ENCODE data around the gene LAMA1.
A peak's percentile ranks its signal among the peaks of the same experiment; 100 is the strongest.

The LAMA1 gene

GRCh38 chr18:6980363-6980762, 137.2 kb downstream of the LAMA1 start:
- WGBS, 2 donors (ENCODE audit: extremely low coverage in 2 of 2, insufficient read length in 2 of 2, insufficient replicate concordance in 1 of 2): no CpG with 5 or more reads among the region's 2 CpGs
- no peak overlapping the region for H2BK5ac ChIP-seq (ENCODE audit: low read length)
- H3K23ac ChIP-seq (ENCODE audit: low read depth, low read length, poor library complexity): no peak overlapping the region
- H4K91ac ChIP-seq (ENCODE audit: low read depth, low read length, poor library complexity): no peak overlapping the region
- no peak overlapping the region for H3K27ac ChIP-seq (replicated peaks; ENCODE audit: low read length)
- no peaks in the 10 kb centered on the region for H3K79me1 ChIP-seq (ENCODE audit: low read depth, low read length)
- no peak overlapping the region for H2AFZ ChIP-seq (ENCODE audit: low read length)
- H3K36me3 ChIP-seq (replicated peaks in 1 of 2; ENCODE audit: control insufficient read depth in 2 of 2, insufficient read depth in 2 of 2, low read length in 2 of 2): peaks cover 33 to 96% of the 10 kb centered on the region in 2 donors
- no peak for DNase-seq (ENCODE audit: low spot score)
- no peak overlapping the region for H3K14ac ChIP-seq (ENCODE audit: low read length)
- no peak overlapping the region for H4K8ac ChIP-seq (ENCODE audit: low read depth, low read length)
- no peak overlapping the region for H2BK120ac ChIP-seq (ENCODE audit: low read depth, low read length)
- H2BK15ac ChIP-seq (ENCODE audit: low read length): no peak overlapping the region
- no peak overlapping the region for H3K18ac ChIP-seq (ENCODE audit: low read length)
- H3K27me3 ChIP-seq (ENCODE audit: control insufficient read depth in 3 of 3, insufficient read depth in 3 of 3, low read depth in 1 of 3, low read length in 3 of 3): no peaks in the 10 kb centered on the region
- no peaks in the 10 kb centered on the region for H3K4me1 ChIP-seq (ENCODE audit: control insufficient read depth in 2 of 2, insufficient read depth in 1 of 2, low read depth in 1 of 2, low read length in 2 of 2)
- H3K4me2 ChIP-seq (ENCODE audit: insufficient read depth, low read length, poor library complexity, severe bottlenecking): no peak overlapping the region
- H2AK5ac ChIP-seq (ENCODE audit: low read depth, low read length): no peak overlapping the region
- H3K4me3 ChIP-seq (ENCODE audit: low read length in 2 of 2): no peak overlapping the region
- no peak overlapping the region for H3K9ac ChIP-seq (ENCODE audit: low read depth, low read length, poor library complexity)
- H3K4ac ChIP-seq (ENCODE audit: low read length): no peak overlapping the region
- H2BK12ac ChIP-seq (ENCODE audit: low read length): no peak overlapping the region
- H3K9me3 ChIP-seq (replicated peaks in 1 of 2; ENCODE audit: control insufficient read depth in 2 of 2, insufficient read depth in 1 of 2, low read depth in 1 of 2, low read length in 2 of 2): no peaks in the 10 kb centered on the region

GRCh38 chr18:6979954-6980353, 137.6 kb downstream of the LAMA1 start:
- H3K18ac ChIP-seq (ENCODE audit: low read length): no peak overlapping the region
- H3K27ac ChIP-seq (replicated peaks; ENCODE audit: low read length): no peak overlapping the region
- no peak overlapping the region for H3K9ac ChIP-seq (ENCODE audit: low read depth, low read length, poor library complexity)
- no peak overlapping the region for H2BK5ac ChIP-seq (ENCODE audit: low read length)
- no peaks in the 10 kb centered on the region for H3K79me1 ChIP-seq (ENCODE audit: low read depth, low read length)
- DNase-seq (ENCODE audit: low spot score): no peak
- no peak overlapping the region for H2BK15ac ChIP-seq (ENCODE audit: low read length)
- H4K91ac ChIP-seq (ENCODE audit: low read depth, low read length, poor library complexity): no peak overlapping the region
- no peak overlapping the region for H3K14ac ChIP-seq (ENCODE audit: low read length)
- H2BK120ac ChIP-seq (ENCODE audit: low read depth, low read length): no peak overlapping the region
- H3K27me3 ChIP-seq (ENCODE audit: control insufficient read depth in 3 of 3, insufficient read depth in 3 of 3, low read depth in 1 of 3, low read length in 3 of 3): no peaks in the 10 kb centered on the region
- peaks cover 35 to 96% of the 10 kb centered on the region in 2 donors for H3K36me3 ChIP-seq (replicated peaks in 1 of 2; ENCODE audit: control insufficient read depth in 2 of 2, insufficient read depth in 2 of 2, low read length in 2 of 2)
- no peak overlapping the region for H4K8ac ChIP-seq (ENCODE audit: low read depth, low read length)
- H3K9me3 ChIP-seq (replicated peaks in 1 of 2; ENCODE audit: control insufficient read depth in 2 of 2, insufficient read depth in 1 of 2, low read depth in 1 of 2, low read length in 2 of 2): no peaks in the 10 kb centered on the region
- no peak overlapping the region for H2AFZ ChIP-seq (ENCODE audit: low read length)
- H3K4me3 ChIP-seq (ENCODE audit: low read length in 2 of 2): no peak overlapping the region
- H2BK12ac ChIP-seq (ENCODE audit: low read length): no peak overlapping the region
- no peak overlapping the region for H3K4me2 ChIP-seq (ENCODE audit: insufficient read depth, low read length, poor library complexity, severe bottlenecking)
- no CpG with 5 or more reads among the region's 3 CpGs for WGBS, 2 donors (ENCODE audit: extremely low coverage in 2 of 2, insufficient read length in 2 of 2, insufficient replicate concordance in 1 of 2)
- no peaks in the 10 kb centered on the region for H3K4me1 ChIP-seq (ENCODE audit: control insufficient read depth in 2 of 2, insufficient read depth in 1 of 2, low read depth in 1 of 2, low read length in 2 of 2)
- no peak overlapping the region for H3K23ac ChIP-seq (ENCODE audit: low read depth, low read length, poor library complexity)
- no peak overlapping the region for H3K4ac ChIP-seq (ENCODE audit: low read length)
- H2AK5ac ChIP-seq (ENCODE audit: low read depth, low read length): no peak overlapping the region

- Histone ChIP-seq H3K27me3 (ENCODE audit: control insufficient read depth in 3 of 3, insufficient read depth in 3 of 3, low read depth in 1 of 3, low read length in 3 of 3) (no peaks in the 10 kb centered on the region), H3K23ac (ENCODE audit: low read depth, low read length, poor library complexity) (no peak overlapping the region), H3K9ac (ENCODE audit: low read depth, low read length, poor library complexity) (no peak overlapping the region), H3K14ac (ENCODE audit: low read length) (no peak overlapping the region), H3K4ac (ENCODE audit: low read length) (no peak overlapping the region), H2BK5ac (ENCODE audit: low read length) (no peak overlapping the region), H2BK120ac (ENCODE audit: low read depth, low read length) (no peak overlapping the region), H4K8ac (ENCODE audit: low read depth, low read length) (no peak overlapping the region), H2AK5ac (ENCODE audit: low read depth, low read length) (no peak overlapping the region), H3K36me3 (replicated peaks in 1 of 2; ENCODE audit: control insufficient read depth in 2 of 2, insufficient read depth in 2 of 2, low read length in 2 of 2) (peaks cover 38 to 94% of the 10 kb centered on the region in 2 donors), H3K4me3 (ENCODE audit: low read length in 2 of 2) (no peak overlapping the region), H3K18ac (ENCODE audit: low read length) (no peak overlapping the region), H3K9me3 (replicated peaks in 1 of 2; ENCODE audit: control insufficient read depth in 2 of 2, insufficient read depth in 1 of 2, low read depth in 1 of 2, low read length in 2 of 2) (no peaks in the 10 kb centered on the region), H2AFZ (ENCODE audit: low read length) (no peak overlapping the region), H3K79me1 (ENCODE audit: low read depth, low read length) (no peaks in the 10 kb centered on the region), H3K4me1 (ENCODE audit: control insufficient read depth in 2 of 2, insufficient read depth in 1 of 2, low read depth in 1 of 2, low read length in 2 of 2) (no peaks in the 10 kb centered on the region), H3K4me2 (ENCODE audit: insufficient read depth, low read length, poor library complexity, severe bottlenecking) (no peak overlapping the region), H4K91ac (ENCODE audit: low read depth, low read length, poor library complexity) (no peak overlapping the region), H3K27ac (replicated peaks; ENCODE audit: low read length) (no peak overlapping the region), H2BK12ac (ENCODE audit: low read length) (no peak overlapping the region), H2BK15ac (ENCODE audit: low read length) (no peak overlapping the region)
- no peak for DNase-seq (ENCODE audit: low spot score)
- WGBS, 2 donors (ENCODE audit: extremely low coverage in 2 of 2, insufficient read length in 2 of 2, insufficient replicate concordance in 1 of 2): no CpG with 5 or more reads among the region's 3 CpGs
These were observed 140.7 kb downstream of the LAMA1 start for GRCh38 chr18:6976935-6977334.

- Histone ChIP-seq H3K36me3 (replicated peaks in 1 of 2; ENCODE audit: control insufficient read depth in 2 of 2, insufficient read depth in 2 of 2, low read length in 2 of 2) (peaks cover 41 to 96% of the 10 kb centered on the region in 2 donors), H3K27ac (replicated peaks; ENCODE audit: low read length) (no peak overlapping the region), H3K4me1 (ENCODE audit: control insufficient read depth in 2 of 2, insufficient read depth in 1 of 2, low read depth in 1 of 2, low read length in 2 of 2) (no peaks in the 10 kb centered on the region), H2BK15ac (ENCODE audit: low read length) (no peak overlapping the region), H3K9me3 (replicated peaks in 1 of 2; ENCODE audit: control insufficient read depth in 2 of 2, insufficient read depth in 1 of 2, low read depth in 1 of 2, low read length in 2 of 2) (no peaks in the 10 kb centered on the region), H2AFZ (ENCODE audit: low read length) (no peak overlapping the region), H2BK120ac (ENCODE audit: low read depth, low read length) (no peak overlapping the region), H4K91ac (ENCODE audit: low read depth, low read length, poor library complexity) (no peak overlapping the region), H2BK12ac (ENCODE audit: low read length) (no peak overlapping the region), H2AK5ac (ENCODE audit: low read depth, low read length) (no peak overlapping the region), H3K4ac (ENCODE audit: low read length) (no peak overlapping the region), H3K9ac (ENCODE audit: low read depth, low read length, poor library complexity) (no peak overlapping the region), H3K4me3 (ENCODE audit: low read length in 2 of 2) (no peak overlapping the region), H3K18ac (ENCODE audit: low read length) (no peak overlapping the region), H3K27me3 (ENCODE audit: control insufficient read depth in 3 of 3, insufficient read depth in 3 of 3, low read depth in 1 of 3, low read length in 3 of 3) (no peaks in the 10 kb centered on the region), H3K4me2 (ENCODE audit: insufficient read depth, low read length, poor library complexity, severe bottlenecking) (no peak overlapping the region), H3K23ac (ENCODE audit: low read depth, low read length, poor library complexity) (peak overlapping the region; percentile 73), H3K79me1 (ENCODE audit: low read depth, low read length) (no peaks in the 10 kb centered on the region), H2BK5ac (ENCODE audit: low read length) (no peak overlapping the region), H4K8ac (ENCODE audit: low read depth, low read length) (peak overlapping the region; percentile 72), H3K14ac (ENCODE audit: low read length) (no peak overlapping the region)
- no CpG with 5 or more reads among the region's 6 CpGs for WGBS, 2 donors (ENCODE audit: extremely low coverage in 2 of 2, insufficient read length in 2 of 2, insufficient replicate concordance in 1 of 2)
- DNase-seq (ENCODE audit: low spot score): no peak
These were observed 142.5 kb downstream of the LAMA1 start for GRCh38 chr18:6975084-6975483.
